HAP-1 (cell line): ENCODE results near the gene C1GALT1.
A peak's percentile ranks its signal among the peaks of the same experiment; 100 is the strongest.

Experiments used
- DNase-seq, 2 experiments: peaks; one replicate each; pipeline ENCODE4 v3.0.0-alpha.2; 2016 to 2020; ENCODE audit warnings: low spot score in 2 of 2
- H3K27me3 ChIP-seq: fragments of 250-450 bp; sonication (Bioruptor Pico); 2 replicates; pipeline ENCODE4 v1.5.1; 2020; ENCODE audit warnings: low read depth, mild to moderate bottlenecking, moderate library complexity
- H3K36me3 ChIP-seq: fragments of 250-450 bp; sonication (Bioruptor Pico); replicated peaks from 2 replicates; pipeline ENCODE4 v1.5.1; 2020; ENCODE audit warnings: mild to moderate bottlenecking
- H3K4me1 ChIP-seq: fragments of 250-450 bp; sonication (Bioruptor Pico); 2 replicates; pipeline ENCODE4 v1.5.1; 2020; ENCODE audit warnings: mild to moderate bottlenecking
- H3K4me3 ChIP-seq: fragments of 250-450 bp; sonication (Bioruptor Pico); 2 replicates; pipeline ENCODE4 v1.5.1; 2020; ENCODE audit warnings: mild to moderate bottlenecking, moderate library complexity
- H3K9me3 ChIP-seq: fragments of 250-450 bp; sonication (Bioruptor Pico); 2 replicates; pipeline ENCODE4 v1.5.1; 2020; ENCODE audit warnings: mild to moderate bottlenecking, moderate library complexity
- in situ Hi-C: fragments of 300-500 bp; cut with MboI; formaldehyde crosslinking; loops from 3 replicates; pipeline ENCODE4 v1.14.3; 2020; ENCODE audit warnings: low sequenced_read_pairs, inconsistent platforms, mixed read lengths

The C1GALT1 gene

GRCh38 chr7:7246223-7246622 is 63.9 kb downstream of the C1GALT1 start:
- in situ Hi-C loops: no loop called here
- H3K9me3 ChIP-seq: no peaks in the 10 kb centered on the region
- no peak overlapping the region for H3K4me3 ChIP-seq
- DNase-seq: no peak
- no peaks in the 10 kb centered on the region for H3K27me3 ChIP-seq
- H3K4me1 ChIP-seq: no peaks in the 10 kb centered on the region
- no peaks in the 10 kb centered on the region for H3K36me3 ChIP-seq

- in situ Hi-C loops: no loop called here
- no peaks in the 10 kb centered on the region for H3K9me3 ChIP-seq
- no peak for DNase-seq
- H3K27me3 ChIP-seq: no peaks in the 10 kb centered on the region
- no peaks in the 10 kb centered on the region for H3K4me1 ChIP-seq
- H3K36me3 ChIP-seq: no peaks in the 10 kb centered on the region
- H3K4me3 ChIP-seq: no peak overlapping the region
These were observed 65.3 kb downstream of the C1GALT1 start for GRCh38 chr7:7247658-7248057.

- no peak for DNase-seq
- Histone ChIP-seq H3K36me3 (no peaks in the 10 kb centered on the region), H3K4me1 (peaks cover 10% of the 10 kb centered on the region), H3K9me3 (no peaks in the 10 kb centered on the region), H3K27me3 (no peaks in the 10 kb centered on the region), H3K4me3 (no peak overlapping the region)
- in situ Hi-C loops: no loop called here
These were observed 67.5 kb downstream of the C1GALT1 start for GRCh38 chr7:7249814-7250213.

- DNase-seq: no peak
- in situ Hi-C loops: no loop called here
- Histone ChIP-seq H3K4me1 (peaks cover 12% of the 10 kb centered on the region), H3K27me3 (no peaks in the 10 kb centered on the region), H3K9me3 (no peaks in the 10 kb centered on the region), H3K36me3 (no peaks in the 10 kb centered on the region), H3K4me3 (no peak overlapping the region)
These were observed 69.4 kb downstream of the C1GALT1 start for GRCh38 chr7:7251742-7252141.

- Histone ChIP-seq H3K27me3 (no peaks in the 10 kb centered on the region), H3K4me3 (no peak overlapping the region), H3K9me3 (no peaks in the 10 kb centered on the region), H3K4me1 (peaks cover 12% of the 10 kb centered on the region), H3K36me3 (no peaks in the 10 kb centered on the region)
- in situ Hi-C loops: no loop called here
- peak; percentile 29 to 62 for DNase-seq
These were observed 72.0 kb downstream of the C1GALT1 start for GRCh38 chr7:7254319-7254718.

GRCh38 chr7:7254908-7255307 is 72.6 kb downstream of the C1GALT1 start:
- no peak for DNase-seq
- Histone ChIP-seq H3K4me3 (no peak overlapping the region), H3K27me3 (no peaks in the 10 kb centered on the region), H3K4me1 (peaks cover 12% of the 10 kb centered on the region), H3K36me3 (no peaks in the 10 kb centered on the region), H3K9me3 (no peaks in the 10 kb centered on the region)
- in situ Hi-C loops: no loop called here

- Histone ChIP-seq H3K4me3 (no peak overlapping the region), H3K4me1 (peaks cover 12% of the 10 kb centered on the region), H3K27me3 (no peaks in the 10 kb centered on the region), H3K9me3 (no peaks in the 10 kb centered on the region), H3K36me3 (no peaks in the 10 kb centered on the region)
- in situ Hi-C loops: no loop called here
- no peak for DNase-seq
These were observed 74.5 kb downstream of the C1GALT1 start for GRCh38 chr7:7256731-7257274.

GRCh38 chr7:7257899-7258692 is 75.8 kb downstream of the C1GALT1 start:
- no peaks in the 10 kb centered on the region for H3K27me3 ChIP-seq
- H3K9me3 ChIP-seq: no peaks in the 10 kb centered on the region
- in situ Hi-C loops: no loop called here
- no peaks in the 10 kb centered on the region for H3K36me3 ChIP-seq
- DNase-seq: no peak
- peaks cover 12% of the 10 kb centered on the region for H3K4me1 ChIP-seq
- no peak overlapping the region for H3K4me3 ChIP-seq

- no peaks in the 10 kb centered on the region for H3K9me3 ChIP-seq
- in situ Hi-C loops: no loop called here
These were observed 79.5 kb downstream of the C1GALT1 start for GRCh38 chr7:7261863-7262262.

GRCh38 chr7:7263297-7264230 is 81.2 kb downstream of the C1GALT1 start:
- Histone ChIP-seq H3K27me3 (no peaks in the 10 kb centered on the region), H3K4me1 (no peaks in the 10 kb centered on the region), H3K4me3 (no peak overlapping the region), H3K9me3 (no peaks in the 10 kb centered on the region), H3K36me3 (no peaks in the 10 kb centered on the region)
- DNase-seq: no peak
- in situ Hi-C loops: no loop called here

More at GRCh38 chr7:7261863-7262262, 79.5 kb downstream of the C1GALT1 start:
- DNase-seq: no peak
- Histone ChIP-seq H3K27me3 (no peaks in the 10 kb centered on the region), H3K36me3 (no peaks in the 10 kb centered on the region), H3K4me1 (no peaks in the 10 kb centered on the region), H3K4me3 (no peak overlapping the region)

- Histone ChIP-seq H3K36me3 (no peaks in the 10 kb centered on the region), H3K4me3 (no peak overlapping the region), H3K4me1 (no peaks in the 10 kb centered on the region), H3K27me3 (no peaks in the 10 kb centered on the region), H3K9me3 (no peaks in the 10 kb centered on the region)
- DNase-seq: no peak
- in situ Hi-C loops: no loop called here
These were observed 82.1 kb downstream of the C1GALT1 start for GRCh38 chr7:7264306-7265040.

- no peaks in the 10 kb centered on the region for H3K36me3 ChIP-seq
- no peaks in the 10 kb centered on the region for H3K4me1 ChIP-seq
- no peaks in the 10 kb centered on the region for H3K27me3 ChIP-seq
- no peak overlapping the region for H3K4me3 ChIP-seq
- no peak for DNase-seq
- in situ Hi-C loops: no loop called here
- H3K9me3 ChIP-seq: no peaks in the 10 kb centered on the region
These were observed 83.0 kb downstream of the C1GALT1 start for GRCh38 chr7:7265081-7266075.
